Vagina (tissue), 2 donors: ENCODE measurements around the gene FOXO1.

Source experiments
- POLR2A ChIP-seq, 2 donors: fragments of 450-650 bp; IDR thresholded peaks; one replicate each; pipeline ENCODE4 v1.6.1; 2017; ENCODE audit warnings: antibody characterized with exemption in 2 of 2, mild to moderate bottlenecking in 2 of 2, moderate library complexity in 2 of 2
- POLR2AphosphoS5 ChIP-seq, 2 donors: sonication (generic); formaldehyde crosslinking; IDR thresholded peaks; one replicate each; pipeline ENCODE4 v1.9.0; 2017; ENCODE audit warnings: antibody characterized with exemption in 2 of 2, mild to moderate bottlenecking in 2 of 2, low read depth in 1 of 2; ENCODE audit not compliant: insufficient read depth in 1 of 2
- TF ChIP-seq, protein P1 (sequence below), 3 experiments: fragments of 450-650 bp in 2 of 3; fragments of 200-600 bp in 1 of 3; sonication (generic) in 1 of 3; IDR thresholded peaks; one replicate each; pipeline ENCODE4 v1.5.1; 2017 to 2019; ENCODE audit warnings: antibody characterized with exemption in 3 of 3, mild to moderate bottlenecking in 2 of 3, moderate library complexity in 2 of 3

DNA sequence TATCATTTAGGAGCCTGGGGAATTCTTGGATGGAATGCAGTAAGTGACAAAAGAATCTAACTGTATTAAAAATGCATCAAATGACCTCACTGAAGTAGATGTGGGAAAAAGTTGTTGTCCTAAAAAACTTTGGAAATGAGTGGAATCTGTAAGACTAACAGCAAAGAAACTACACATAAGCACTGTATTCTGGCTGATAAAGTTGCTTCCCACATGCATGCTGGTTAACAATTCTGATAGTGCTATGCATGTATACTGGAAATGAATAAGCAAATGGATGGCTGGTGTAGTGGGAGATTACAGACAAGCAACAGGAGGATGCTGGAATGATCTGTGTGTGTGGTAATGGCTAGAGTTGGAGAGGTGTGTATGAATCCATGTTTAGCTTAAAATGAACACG lies 138.5 kb downstream of the FOXO1 start:
- TF ChIP-seq, protein P1, sequence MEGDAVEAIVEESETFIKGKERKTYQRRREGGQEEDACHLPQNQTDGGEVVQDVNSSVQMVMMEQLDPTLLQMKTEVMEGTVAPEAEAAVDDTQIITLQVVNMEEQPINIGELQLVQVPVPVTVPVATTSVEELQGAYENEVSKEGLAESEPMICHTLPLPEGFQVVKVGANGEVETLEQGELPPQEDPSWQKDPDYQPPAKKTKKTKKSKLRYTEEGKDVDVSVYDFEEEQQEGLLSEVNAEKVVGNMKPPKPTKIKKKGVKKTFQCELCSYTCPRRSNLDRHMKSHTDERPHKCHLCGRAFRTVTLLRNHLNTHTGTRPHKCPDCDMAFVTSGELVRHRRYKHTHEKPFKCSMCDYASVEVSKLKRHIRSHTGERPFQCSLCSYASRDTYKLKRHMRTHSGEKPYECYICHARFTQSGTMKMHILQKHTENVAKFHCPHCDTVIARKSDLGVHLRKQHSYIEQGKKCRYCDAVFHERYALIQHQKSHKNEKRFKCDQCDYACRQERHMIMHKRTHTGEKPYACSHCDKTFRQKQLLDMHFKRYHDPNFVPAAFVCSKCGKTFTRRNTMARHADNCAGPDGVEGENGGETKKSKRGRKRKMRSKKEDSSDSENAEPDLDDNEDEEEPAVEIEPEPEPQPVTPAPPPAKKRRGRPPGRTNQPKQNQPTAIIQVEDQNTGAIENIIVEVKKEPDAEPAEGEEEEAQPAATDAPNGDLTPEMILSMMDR (IDR thresholded peaks at IDR 0.05): no peak
- TF ChIP-seq POLR2A (IDR thresholded peaks at IDR 0.05) (no peak), POLR2AphosphoS5 (IDR thresholded peaks at IDR 0.05; ENCODE audit: insufficient read depth in 1 of 2, low read depth in 1 of 2) (no peak)
